ENCODE data around the gene LIPI. TPM values are rescaled to one million over a fixed set of nuclear protein-coding genes. Genes with fewer than 3 reads are reported as not detected.
"Not testable (repeated sequence)": the region's sequence is repeated elsewhere in the genome, so short reads cannot be mapped to it uniquely, and the experiment has no call there.

Gene LIPI
- total RNA-seq, 2 donors from 2014 or later = not detected

DNA sequence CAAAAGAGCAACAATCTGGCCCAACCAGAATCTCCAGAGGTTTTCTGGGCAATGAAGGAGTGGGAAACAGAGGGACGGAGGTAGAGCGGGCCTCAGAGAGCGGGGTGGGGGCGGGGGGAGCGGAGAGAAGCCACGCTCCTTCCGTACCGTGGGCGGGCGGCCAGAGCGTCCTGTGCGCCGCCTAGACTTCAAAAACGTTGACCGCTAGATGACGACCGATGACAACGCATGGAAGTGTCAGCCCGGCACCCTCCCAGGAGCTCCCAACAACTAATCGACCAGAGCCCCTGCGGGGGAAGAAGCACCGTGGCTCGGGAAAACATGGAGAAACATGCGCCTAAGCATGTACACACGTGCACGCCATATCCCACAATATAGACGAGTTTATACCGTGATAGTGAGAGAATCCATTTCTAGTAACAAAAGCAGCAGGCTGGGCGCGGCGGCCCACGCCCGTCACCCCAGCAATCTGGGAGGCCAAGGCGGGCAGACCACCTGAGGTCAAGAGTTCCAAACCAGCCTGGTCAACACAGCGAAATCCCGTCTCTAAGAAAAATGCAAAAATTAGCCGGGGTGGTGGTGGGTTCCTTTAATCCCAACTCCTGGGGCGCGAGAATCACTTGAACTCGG, 131.9 kb downstream of the LIPI start:
- intact Hi-C loops (cut with DNase I) = no loop called here
- DNase-seq (ENCODE audit: low spot score) = no peak

DNA sequence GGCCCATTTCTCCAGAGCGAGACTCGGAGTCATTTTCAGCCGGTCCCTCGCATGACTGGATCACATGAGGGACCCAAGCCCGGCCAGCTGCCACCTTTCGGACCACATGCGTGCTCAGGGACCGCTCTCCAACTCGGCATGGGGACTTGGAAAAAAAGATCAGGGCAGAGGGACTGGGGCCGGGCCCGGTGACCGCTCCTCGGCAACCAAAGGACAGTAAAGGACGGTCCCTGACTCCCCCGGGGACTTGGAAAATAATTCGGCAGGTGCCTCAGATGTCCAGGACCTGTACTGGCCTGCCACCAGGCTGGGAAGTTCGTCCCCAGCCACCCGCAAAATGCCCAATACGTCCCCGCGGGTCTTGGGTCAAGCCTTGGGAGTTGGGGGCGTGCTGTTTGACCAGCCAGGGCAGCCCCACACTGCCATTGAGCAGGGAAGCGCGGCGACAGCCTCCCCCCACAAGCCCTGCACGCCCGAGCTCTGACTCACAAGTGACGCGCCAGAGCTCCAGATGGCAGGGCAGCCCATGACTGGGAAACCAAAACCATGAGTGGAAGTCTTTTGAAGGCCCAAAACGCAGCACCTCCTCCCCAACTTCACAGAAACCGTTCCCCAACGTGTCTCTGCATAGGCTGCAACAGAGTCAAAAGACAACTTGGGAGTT, 134.5 kb downstream of the LIPI start:
- intact Hi-C loops (cut with DNase I) = no loop called here
- DNase-seq (ENCODE audit: low spot score) = peak; percentile 75

DNA sequence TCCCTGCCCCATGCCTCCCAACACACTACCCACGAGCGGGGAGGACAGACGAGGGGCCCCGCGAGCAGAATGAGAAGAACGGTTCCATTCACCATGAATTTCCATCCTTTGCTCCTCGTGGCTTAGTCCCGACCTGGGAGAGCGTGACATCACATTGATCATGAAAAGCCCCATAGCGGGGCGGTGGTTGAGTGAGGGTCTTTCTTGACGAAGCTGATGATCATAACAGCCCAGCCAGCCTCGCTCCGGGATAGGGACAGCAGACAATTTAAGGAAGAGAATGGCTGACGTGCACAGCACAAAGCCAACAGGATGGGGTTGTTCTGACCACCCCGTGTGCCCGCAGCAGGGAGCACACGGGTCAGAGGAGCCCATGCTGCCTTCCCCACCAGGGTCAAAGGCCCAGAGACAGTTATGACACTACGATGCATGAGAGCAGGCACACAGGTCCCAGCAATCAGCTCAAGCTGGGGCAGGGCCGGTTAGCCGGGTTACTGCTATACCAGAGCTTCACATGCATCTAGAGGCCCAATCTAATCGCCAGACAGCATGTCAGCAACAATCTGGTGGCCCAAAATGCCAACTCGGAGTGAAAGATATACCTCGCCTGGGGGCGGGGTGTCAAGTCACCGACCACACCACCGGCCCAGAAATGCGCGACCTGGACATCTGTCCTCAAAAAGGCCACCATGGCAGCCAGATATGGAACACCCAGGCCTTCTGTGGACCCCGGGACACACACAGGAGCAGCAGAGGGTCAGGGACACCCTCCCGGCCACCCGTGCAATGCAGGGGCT, 135.2 kb downstream of the LIPI start:
- no peak for DNase-seq (ENCODE audit: low spot score)
- intact Hi-C loops (cut with DNase I) = no loop called here

DNA sequence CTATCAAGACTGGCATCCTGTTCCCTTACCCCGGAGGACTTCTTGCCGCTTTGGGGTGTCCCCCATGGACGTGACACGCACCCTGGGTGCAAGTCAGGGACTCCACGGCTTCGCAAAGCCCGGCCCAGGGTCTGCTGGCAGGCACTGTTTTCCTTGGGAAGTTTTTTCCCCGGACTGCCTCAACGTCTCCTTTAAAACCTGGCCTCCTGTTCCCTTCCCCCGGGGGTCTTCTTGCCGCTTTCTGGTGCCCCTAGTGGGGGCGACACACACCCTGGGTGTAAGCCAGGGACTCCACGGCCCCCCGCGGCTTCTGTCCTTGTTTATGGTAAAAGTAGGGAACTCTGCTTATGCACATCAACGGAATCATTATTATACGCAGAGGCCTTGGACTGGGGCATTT, 136.6 kb downstream of the LIPI start:
- DNase-seq (ENCODE audit: low spot score) = no peak
- intact Hi-C loops (cut with DNase I) = no loop called here

DNA sequence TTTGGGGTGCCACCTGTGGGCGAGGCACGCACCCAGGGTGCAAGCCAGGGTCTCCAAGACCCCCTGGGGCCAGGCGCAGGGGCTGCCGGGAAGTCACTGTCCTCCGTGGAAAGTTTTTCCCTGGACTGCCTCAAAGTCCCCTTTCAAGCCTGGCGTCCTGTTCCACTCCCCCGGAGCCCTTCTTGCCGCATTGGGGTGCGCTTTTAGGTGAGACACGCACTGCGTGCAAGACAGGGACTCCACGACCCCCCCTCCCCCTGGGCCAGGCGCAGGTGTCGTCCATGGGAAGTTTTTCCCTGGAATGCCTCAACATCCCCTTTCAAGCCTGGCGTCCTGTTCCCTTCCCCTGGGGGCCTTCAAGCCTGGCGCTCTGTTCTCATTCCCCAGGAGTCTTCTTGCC, 137.1 kb downstream of the LIPI start:
- DNase-seq (ENCODE audit: low spot score) = no peak
- intact Hi-C loops (cut with DNase I) = no loop called here

DNA sequence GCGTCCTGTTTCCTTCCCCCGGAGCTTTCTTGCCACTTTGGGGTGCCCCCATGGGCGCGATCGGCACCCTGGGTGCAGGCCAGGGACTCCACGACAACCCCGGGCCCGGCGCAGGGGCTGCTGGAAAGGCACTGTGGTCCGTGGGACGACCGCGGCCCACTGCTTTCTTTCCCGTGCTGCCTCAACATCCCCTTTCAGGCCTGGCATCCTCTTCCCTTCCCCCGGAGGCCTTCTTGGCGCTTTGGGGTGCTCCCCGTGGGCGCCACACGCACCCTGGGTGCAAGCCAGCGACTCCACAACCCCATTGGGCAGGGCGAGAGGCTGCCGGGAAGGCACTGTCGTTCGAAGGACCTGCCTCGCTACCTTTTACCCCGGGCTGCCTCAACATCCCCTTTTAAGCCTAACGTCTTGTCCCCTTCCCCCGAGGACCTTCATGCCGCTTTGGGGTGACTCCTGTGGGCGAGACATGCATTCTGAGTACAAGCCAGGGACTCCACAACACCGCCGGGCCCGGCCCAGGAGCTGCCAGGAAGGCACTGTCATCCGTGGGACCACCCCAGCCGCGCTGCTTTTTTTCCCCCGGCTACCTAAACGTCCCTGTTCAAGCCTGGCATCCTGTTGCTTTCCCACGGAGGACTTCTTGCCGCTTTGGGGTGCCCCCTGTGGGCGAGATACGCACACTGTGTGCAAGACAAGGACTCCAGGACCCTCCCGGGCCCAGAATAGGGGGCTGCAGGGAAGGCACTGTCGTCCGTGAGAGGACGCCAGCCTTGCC, 137.8 kb downstream of the LIPI start:
- intact Hi-C loops (cut with DNase I) = no loop called here
- peak; percentile 79 for DNase-seq (ENCODE audit: low spot score)

DNA sequence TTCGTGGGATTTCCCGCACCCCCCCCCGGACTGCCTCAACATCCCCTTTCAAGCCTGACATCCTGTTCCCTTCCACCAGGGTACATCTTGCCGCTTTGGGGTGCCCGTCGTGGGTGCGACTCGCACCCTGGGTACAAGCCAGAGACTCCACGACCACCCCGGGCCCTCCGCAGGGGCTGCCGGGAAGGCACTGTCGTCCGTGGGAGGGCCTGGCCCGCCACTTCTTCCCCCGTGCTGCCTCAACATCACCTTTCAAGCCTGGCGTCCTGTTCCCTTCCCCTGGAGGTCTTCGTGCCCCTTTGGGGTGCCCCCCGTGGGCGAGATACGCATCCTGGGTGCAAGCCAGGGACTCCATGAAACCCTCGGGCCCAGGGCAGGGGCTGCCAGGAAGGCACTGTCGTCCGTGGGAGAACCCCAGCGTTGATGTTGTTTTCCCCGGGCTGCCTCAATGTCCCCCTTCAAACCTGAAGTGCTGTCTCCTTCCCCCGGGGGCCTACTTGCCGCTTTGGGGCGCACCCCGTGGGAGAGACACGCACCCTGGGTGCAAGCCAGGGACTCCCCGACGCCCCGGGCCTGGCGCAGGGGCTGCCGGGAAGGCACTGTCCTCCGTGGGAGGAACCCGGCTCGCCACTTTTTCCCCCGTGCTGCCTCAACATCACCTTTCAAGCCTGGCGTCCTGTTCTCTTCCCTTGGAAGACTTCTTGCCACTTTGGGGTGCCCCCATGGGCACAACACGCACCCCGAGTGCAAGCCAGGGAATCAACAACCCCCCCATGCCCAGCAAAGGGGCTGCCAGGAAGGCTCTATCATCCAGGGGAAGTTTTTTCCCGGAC, 138.6 kb downstream of the LIPI start:
- DNase-seq (ENCODE audit: low spot score) = peak; percentile 74
- intact Hi-C loops (cut with DNase I) = no loop called here

DNA sequence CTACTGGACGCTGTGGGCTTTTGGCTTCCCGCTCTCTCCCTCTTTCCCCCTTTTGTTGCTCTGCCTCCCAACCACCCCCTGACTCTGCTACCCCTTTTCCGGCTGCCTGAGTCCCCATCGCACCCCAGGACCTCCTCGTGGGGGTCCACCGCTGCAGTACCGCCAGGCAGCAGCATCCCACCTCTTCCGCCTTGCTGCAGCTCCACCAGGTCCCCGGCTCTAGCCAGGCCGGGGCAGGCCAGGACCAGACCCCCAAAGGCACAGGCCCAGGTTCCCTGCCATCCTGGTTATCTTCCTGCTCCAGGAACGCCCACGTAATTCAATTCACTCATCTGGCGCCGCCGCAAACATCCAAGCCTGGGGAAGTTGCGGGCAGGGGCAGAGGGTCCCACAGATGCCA, 139.8 kb downstream of the LIPI start:
- intact Hi-C loops (cut with DNase I) = no loop called here
- no peak for DNase-seq (ENCODE audit: low spot score)

DNA sequence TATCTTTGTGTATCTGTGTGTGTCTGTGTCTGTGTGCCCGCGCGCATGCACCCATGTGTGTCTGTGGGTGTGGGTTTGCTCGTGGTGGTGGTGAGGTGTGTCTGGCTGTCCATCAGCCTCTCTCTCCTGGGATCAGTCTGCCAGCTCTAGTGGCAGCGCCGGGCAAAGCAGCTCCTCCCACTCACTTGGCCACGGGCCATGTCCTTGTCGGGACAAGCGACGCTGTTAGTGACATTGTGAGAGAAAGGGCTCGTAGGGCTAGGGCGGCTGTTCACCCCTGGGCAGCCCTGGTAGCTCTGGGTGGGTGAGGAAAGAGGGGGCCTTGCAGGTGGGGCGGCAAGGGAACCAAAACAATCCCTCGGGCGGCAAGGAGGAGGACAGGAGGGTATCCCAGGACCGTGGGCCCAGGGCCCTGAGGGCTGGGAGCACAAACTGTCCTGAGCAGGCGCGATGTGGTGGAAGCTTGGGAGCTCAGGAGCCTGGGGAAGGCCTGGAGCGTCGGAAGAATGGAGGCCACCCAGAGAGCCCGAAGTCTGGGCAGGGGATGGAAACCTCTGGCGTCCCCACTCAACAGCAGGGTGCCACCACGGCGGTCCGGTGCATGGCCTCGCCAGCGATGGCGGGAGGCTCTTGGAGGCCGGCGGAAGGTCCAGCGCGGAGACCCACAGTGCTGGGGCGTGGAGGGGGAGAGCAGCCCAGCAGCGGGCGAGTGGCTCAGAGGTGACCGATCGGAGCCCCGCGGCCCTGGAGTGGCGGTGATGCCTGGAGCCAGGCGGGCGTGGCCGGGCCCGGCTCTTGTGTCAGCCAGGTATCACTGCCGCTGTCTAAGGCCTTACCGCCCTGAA, 140.5 kb downstream of the LIPI start:
- DNase-seq (ENCODE audit: low spot score) = no peak
- intact Hi-C loops (cut with DNase I) = no loop called here

DNA sequence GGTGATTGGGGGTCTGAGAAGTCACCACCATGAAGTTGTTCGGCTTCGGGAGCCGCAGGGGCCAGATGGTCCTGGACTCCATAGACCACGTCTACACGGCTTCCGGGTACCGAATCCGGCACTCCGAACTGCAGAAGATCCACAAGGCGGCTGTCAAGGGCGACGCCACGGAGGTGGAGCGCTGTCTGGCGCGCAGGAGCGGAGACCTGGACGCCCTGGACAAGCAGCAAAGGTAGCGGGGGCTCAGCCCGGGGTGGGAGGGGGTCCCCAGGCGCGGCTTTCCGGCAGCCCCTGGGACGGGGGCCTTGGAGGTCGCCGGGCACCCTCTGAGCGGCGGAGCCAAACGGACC, 146.5 kb downstream of the LIPI start:
- DNase-seq (ENCODE audit: low spot score) = no peak
- intact Hi-C loops (cut with DNase I) = no loop called here

DNA sequence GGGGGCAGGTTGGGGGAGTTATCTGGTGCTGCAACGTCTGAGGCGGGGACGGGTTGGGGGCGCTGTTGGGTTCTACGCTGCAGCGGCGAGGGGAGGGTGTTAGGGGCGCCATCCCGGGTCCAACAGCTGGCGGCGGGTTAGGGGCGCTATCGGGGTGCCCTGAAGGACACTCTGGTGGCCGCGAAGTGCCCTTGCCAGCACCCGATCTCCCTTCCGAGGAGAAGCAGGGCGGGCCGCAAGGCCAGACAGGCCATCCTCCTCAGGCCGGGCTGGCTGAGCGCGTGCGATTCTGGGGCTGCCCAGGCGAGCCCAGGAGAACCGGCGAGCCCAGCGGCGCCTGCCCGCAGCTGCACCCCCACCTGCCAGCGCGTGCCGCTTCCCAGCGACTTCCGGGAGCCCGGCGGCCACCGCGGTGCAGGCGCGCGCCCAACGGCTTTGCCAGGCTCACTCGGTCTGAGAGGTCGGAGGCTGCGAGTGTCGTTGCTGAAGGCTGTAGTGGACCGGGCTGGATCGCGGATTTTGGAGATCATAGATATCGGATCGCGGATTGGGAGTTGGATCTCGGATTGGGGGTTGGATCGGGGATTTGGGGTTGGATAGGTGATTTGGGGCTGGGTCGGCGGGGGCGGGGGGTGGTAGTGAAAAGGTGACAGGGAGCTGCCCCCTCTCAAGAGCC, 147.0 kb downstream of the LIPI start:
- intact Hi-C loops (cut with DNase I) = not testable (repeated sequence)
- peak; percentile 81 for DNase-seq (ENCODE audit: low spot score)

DNA sequence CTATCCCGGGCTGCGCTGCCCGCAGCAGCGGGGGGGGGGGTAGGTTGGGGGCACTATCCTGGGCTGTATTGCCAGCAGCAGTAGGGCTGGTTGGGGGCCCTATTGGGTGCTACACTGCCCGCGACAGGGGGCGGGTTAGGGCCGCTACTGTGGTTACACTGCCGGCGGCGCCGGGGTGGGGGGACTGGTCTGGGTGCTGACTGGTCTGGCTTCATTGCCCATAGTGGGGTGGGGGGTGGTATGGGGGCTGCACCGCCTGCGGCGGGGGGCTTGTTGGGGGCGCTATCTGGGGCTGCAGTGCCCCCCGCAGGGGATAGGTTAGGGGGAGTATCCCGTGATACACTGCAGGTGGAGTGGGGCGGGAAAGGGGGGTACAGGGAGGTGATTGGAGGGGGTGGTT, 148.1 kb downstream of the LIPI start:
- intact Hi-C loops (cut with DNase I); DNase-seq (ENCODE audit: low spot score): not testable (repeated sequence)

DNA sequence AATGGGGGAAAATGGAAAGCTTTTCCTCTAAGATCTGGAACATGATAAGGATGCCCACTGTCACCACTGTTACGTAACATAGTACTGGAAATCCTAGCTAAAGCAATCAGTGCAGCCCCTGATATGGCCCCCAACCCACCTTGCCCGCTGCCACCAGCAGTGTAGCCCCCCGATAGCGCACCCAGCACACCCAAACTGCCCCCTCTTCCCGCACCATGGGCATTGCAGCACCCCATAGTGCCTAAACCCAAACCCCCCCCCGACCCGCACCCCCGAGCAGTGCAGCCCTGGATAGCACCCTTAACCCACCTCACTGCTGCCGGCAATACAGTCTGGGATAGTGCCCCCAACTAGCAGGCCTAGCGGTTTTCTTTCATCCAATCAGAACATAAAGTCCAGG, 148.9 kb downstream of the LIPI start:
- intact Hi-C loops (cut with DNase I); DNase-seq (ENCODE audit: low spot score): not testable (repeated sequence)

DNA sequence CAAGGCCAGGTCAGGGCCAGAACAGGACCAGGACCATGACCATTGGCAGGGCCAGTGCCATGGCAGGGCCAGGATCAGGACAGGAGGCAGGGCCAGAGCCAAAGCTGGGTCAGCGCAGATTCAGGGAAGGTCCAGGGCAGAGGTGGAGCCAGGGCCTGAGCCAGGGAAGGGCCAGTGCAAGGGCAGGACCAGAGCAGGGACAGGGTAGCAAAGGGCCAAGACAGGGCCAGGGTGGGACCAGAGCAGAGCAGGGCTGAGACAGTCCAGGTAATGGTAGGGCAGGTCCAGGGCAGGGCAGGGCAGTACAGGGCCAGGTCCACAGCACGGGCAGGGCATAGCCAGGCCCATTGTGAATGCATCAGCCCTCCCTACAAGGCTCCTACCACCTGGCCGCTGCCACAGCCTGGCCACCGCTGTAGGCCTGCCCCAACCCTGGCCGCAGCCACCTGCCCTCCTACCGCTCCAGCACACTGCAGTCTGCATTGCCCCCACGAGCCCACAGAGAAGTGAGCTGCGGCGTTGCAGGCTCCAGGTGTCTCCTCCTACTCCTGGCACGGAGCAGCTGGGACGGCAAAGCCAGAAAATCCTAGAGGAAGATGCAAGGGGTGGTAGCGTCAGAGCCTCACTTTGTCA, 151.6 kb downstream of the LIPI start:
- intact Hi-C loops (cut with DNase I) = not testable (repeated sequence)
- DNase-seq (ENCODE audit: low spot score) = peak; percentile 71

All from posterior vena cava (tissue), 2 donors.